Activated gamma-delta T cell (primary cell): Measurements from ENCODE around the gene ANGPTL8.

Source experiments
- DNase-seq: peaks from one replicate; lab custom pipeline; 2025; lab: John Stamatoyannopoulos, UW

Gene ANGPTL8

GRCh38 chr19:11261431-11261970 is 22.1 kb downstream of the ANGPTL8 start:
- DNase-seq, result no peak

DNA sequence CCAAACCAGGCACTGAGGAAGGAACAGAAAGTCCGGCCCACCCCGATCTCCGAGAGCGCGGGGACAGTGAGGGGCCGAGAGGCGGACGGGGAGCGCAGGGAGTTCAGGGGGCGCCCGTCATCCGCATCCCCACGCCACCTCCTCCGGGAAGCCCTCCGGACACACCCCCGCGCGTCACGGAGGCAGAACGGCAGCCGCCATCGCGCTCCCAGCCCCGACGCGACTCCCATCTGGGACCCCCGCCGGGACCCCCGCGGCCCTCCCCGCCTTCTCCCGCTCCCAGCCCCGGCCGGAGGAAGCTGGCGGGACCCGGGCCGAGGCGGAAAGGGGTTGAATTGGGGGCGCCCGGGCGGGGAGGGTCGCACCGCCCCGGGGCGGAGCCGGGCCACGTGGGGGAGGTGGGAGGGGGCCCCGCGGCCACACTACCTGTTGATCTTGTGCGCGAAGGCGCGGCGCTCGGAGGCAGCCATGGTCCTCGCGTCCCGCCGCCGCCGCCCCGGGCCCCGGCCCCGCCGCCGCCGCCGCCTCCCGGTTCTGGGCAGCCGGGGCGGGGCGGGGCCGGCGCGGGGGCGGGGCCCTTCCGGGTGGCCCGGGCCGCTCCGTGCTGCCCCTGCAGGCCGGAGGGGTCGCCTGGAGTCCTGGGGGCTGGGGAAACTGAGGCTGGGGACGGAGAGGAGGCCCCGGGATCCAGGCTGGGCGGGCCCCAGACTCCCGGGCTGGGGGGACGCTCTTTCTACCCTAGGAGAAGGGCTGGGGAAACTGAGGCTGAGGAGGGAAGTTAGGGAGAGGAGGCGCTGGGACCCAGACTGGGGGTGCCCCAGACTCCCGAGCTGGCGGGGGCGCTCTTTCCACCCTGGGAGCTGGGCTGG is 22.8 kb downstream of the ANGPTL8 start, which contains the start of gene DOCK6:
Gene DOCK6, minus strand, starts transcription at position 554 of the 869 bp plus-strand sequence. Its CDS starts 84 bp downstream, at position 470.
- no peak for DNase-seq

DNA sequence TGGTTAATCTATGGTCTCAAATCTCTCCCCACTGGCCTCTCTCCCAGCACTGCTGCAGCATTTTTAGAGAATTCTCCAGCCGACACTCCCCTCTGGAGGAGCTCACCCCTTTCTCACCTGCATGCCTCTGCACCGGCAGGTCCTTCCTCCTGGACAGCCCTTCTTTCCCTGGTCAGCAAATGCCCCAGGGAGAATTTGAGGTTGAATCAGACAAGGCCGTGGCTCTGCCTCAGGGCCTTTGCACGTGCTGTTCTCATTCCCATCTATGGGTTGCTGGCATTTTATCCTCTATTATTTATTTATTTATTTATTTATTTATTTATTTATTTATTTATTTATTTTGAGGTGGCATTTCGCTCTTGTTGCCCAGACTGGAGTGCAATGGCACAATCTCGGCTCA is 24.3 kb downstream of the ANGPTL8 start:
- DNase-seq, result no peak

DNA sequence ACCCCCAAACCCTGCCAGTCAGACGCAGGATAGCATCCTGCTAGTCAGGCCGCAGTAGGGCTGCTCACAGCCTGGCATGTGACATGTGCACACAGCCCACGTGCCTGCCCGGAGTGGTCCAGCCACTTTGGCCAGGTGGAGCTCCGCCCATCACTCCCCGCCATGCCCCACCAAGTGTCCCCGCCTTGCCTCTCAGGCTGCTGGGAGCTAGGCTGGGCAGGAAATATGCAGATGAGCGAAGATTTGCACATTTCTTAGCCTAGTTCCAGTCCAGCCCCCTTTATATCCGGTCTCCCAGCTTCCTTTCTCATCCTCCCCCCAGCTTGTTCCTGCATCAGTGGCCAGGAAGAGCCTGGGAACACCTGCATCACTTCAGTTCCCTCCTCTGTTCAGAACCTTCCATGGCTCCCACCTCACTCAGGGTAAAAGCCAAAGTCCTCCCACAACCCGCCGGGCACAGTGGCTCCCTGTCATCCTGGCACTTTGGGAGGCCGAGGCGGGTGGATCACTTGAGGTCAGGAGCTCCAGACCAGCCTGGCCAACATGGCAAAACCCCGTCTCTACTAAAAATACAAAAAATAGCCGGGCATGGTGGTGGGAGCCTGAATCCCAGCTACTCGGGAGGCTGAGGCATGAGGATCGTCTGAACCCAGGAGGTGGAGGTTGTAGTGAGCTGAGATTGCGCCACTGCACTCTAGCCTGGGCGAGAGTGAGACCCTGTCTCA is 25.2 kb downstream of the ANGPTL8 start:
- no peak for DNase-seq

DNA sequence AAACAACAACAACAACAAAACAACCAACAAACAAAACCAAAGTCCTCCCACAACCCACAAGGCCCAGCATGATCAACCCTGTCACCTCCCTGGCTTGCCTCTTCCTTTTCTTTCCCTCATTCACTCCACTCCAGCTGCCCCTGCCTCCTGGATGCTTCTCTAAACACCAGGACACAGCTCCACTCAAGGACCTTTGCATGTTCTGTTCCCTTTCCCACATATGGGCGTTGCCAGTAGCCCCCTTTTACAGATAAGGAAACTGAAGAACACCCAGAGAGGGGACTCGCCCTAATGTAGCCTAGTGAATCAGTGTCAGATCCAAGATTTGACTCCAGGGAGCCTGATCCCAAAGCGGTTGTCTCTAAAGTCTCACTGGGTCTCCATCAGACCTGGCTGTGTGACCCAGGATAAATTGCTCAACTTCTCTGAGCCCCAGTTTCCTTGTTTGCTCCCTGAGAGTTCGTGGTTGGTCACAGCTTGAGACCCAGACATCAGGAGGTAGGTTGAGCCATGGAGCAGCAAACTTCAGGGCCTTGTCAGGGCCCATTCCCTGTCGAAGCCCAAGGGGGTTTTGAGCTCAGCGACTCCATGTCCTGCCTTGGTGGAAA is 25.9 kb downstream of the ANGPTL8 start:
- no peak for DNase-seq

DNA sequence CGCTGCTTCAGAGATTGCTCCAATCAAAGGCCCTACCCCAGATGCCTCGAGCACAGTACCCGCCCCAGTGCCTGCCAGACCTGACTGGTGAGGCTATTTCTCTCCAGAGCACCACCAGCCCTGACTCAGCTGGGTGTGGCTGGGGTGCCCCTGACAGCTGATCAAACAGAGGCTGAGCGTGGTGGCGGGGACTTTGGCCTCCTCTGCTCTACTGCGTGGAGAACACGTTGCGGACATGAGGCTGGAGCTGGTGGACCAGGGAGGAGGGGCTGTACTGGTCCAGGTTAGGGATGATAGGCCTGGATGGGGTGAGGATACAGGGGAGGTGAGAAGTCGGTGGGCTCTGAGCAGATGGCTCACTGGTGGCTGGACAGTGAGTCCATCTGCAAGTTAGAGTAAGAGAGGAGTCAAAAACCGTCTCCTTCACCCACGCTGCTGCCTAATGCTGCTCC is 26.4 kb downstream of the ANGPTL8 start:
- DNase-seq, result no peak

DNA sequence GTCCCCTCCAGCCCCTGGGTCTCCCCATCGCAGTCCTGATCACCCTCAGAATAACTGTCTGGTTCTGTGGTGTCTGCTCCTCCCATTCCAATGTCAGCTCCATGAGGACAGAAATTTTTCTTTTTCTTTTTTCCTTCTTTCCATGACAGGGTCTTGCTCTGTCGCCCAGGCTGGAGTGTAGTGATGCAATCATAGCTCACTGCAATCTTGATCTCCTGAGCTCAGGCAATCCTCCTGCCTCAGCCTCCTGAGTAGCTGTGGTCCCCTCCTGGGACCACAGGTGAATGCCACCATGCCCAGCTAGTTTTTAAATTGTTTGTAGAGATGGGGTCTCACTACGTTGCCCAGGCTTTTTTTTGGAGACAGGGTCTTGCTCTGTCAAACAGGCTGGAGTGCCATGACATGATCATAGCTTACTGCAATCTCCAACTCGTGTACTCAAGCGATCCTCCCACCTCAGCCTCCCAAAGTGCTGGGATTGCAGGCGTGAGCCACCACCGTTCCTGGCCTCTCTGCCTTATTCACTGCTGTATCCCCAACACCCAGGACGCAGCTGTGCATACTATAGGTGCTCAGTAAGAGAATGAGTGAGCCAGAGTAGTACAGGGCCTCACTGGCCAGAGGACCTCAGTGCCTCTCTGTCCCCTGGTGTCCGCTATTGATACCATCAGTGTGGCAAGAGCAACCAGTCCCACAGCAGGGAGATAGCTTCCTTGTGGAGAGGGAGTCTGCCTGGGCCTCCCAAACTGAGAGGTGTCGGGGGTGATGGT is 28.1 kb downstream of the ANGPTL8 start:
- DNase-seq, result no peak

DNA sequence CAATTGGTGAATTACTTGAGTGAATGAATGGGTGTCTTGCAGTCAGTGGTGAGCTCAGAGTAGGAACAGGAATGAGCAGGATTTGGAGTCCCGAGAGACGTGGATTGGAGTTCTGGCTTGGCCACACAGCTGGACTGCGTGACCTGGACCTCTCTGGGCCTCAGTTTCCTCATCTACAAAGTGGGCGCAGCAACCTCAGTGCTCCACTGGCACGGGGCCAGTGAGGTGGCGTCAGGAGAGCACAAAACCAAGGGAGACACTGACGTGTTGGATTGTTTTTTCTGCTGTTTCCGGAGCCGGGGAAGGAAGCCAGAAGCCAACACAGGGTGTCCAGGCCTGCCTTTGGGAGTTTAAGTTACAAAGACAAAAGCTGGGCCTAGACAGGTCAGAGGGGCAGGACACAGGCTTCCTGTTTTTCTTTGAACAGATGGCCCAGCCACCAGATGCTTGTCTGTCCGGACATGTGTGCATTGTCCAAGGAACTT is 29.4 kb downstream of the ANGPTL8 start:
- no peak for DNase-seq

DNA sequence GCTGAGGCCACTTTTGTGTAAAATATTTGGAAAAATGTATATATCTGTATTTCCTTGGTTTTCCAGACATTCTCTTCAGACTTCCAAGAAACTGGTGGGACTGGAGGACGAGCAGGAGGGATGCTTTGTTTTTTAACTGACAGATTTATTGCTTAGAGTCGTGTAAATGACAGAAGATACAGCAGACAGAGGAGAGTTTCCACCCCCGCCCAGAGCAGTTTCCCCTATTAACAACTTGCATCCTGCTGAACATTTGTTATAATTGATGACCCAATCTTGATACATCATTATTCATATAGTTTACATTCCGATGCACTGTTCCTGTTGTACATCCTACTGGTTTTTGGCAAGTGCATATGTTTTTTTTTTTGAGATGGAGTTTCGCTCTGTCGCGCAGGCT is 30.0 kb downstream of the ANGPTL8 start:
- DNase-seq, result no peak

DNA sequence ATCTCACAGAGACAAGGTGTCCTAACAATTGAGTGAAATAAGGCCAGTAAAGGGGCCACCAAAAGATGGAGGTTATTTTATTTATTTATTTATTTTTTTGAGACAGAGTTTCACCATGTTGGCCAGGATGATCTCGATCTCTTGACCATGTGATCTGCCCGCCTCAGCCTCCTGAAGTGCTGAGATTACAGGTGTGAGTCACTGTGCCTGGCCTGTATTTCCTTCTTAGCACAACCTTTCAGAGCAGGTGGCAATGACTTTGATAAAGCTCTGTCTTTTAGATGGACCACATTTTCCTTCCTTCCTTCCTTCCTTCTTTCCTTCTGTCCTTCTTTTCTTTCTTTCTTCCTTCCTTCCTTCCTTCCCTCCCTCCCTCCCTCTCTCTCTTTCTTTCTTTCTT is 33.9 kb downstream of the ANGPTL8 start:
- DNase-seq, result no peak

DNA sequence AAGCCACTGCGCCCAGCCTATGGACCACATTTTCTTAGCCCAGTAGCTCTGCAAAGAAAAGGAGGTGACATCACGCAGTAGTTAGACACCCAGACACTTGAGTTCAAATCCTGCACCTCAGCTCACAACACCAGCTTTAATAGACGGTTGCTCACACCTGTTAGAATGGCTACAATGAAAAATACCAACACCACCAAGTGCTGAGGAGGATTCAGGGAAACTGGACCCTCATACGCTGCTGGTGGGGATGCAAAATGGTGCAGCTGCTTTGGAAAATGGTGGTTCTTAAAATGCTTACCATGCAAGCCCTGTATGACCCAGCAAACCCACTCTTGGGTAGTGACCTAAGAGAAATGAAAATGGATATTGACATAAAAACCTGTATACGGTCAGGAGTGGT is 34.6 kb downstream of the ANGPTL8 start:
- DNase-seq, result no peak

DNA sequence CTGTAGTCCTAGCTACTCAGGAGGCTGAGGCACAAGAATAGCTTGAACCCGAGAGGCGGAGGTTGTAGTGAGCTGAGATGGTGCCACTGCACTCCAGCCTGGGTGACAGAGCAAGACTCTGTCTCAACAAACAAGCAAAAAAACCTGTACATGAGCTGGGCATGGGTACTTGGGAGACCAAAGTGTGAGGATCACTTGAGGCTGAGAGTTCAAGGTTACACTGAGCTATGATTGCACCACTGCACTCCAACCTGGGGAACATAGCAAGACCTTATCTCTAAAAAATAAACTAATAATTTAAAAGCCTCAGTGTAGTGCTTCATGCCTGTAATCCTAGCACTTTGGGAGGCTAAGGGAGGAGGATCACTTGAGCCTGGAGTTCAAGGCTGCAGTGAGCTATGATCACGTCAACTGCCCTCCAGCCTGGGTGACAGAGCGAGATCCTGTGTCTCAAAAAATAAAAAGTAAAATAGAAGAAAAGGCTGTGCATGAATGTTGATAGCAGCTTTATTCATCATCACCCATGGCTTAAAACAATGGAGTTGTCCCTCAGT is 35.2 kb downstream of the ANGPTL8 start:
- DNase-seq, result no peak

GRCh38 chr19:11278670-11279069 is 39.3 kb downstream of the ANGPTL8 start:
- no peak for DNase-seq

- DNase-seq, result no peak
Observed at GRCh38 chr19:11279505-11280236, 40.3 kb downstream of the ANGPTL8 start.

- DNase-seq, result no peak
Observed at GRCh38 chr19:11281356-11282049, 42.1 kb downstream of the ANGPTL8 start.

- no peak for DNase-seq
Observed at GRCh38 chr19:11284515-11284914, 45.1 kb downstream of the ANGPTL8 start.

DNA sequence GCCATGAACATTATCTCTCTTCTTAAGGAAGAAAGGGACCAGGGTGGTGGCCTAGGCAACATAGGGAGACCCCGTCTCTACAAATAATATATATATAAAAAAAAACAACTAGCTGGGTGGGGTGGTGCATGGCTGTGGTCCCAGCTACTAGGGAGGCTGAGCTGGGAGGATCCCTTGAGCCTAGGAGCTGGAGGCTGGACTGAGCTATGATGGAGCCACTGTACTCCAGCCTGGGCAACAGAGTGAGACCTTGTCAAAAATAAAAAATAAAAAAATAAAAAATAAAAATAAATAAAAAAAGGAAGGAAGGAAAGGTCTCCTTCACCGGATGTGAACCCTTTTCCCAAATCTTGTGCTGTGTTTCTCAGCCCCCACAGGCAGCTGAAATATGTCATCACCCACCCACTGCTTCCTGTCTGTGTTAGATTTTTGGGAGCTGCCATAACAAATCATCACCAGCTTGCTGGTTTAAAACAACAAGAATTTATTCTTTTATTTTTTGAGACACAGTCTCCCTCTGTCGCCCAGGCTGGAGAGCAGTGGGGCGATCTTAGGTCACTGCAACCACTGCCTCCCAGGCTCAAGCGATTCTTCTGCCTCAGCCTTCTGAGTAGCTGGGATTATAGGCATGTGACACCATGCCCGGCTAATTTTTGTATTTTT is 47.0 kb downstream of the ANGPTL8 start:
- no peak for DNase-seq

- no peak for DNase-seq
Observed at GRCh38 chr19:11288349-11288748, 48.9 kb downstream of the ANGPTL8 start.

GRCh38 chr19:11290256-11290655 is 50.8 kb downstream of the ANGPTL8 start:
- no peak for DNase-seq
